Adrenal gland (tissue), 5 donors: ENCODE results near the gene ABI3BP.

Source experiments
- CTCF ChIP-seq, 6 experiments: fragments of 450-650 bp in 4 of 6; fragments of 200-600 bp in 2 of 6; sonication (generic) in 1 of 6; IDR thresholded peaks; 1 replicate in 5 of 6; 2 replicates in 1 of 6; pipeline versions ENCODE4 v1.5.1 to v1.8.0; 2016 to 2021; ENCODE audit warnings: antibody characterized with exemption in 6 of 6, mild to moderate bottlenecking in 2 of 6, moderate library complexity in 1 of 6
- POLR2A ChIP-seq, 2 donors: fragments of 450-650 bp; IDR thresholded peaks; one replicate each; pipeline ENCODE4 v1.6.1; 2017; ENCODE audit warnings: antibody characterized with exemption in 2 of 2, mild to moderate bottlenecking in 2 of 2, moderate library complexity in 1 of 2
- donor health status: DM: no; HTN: no; CAD: no.

DNA sequence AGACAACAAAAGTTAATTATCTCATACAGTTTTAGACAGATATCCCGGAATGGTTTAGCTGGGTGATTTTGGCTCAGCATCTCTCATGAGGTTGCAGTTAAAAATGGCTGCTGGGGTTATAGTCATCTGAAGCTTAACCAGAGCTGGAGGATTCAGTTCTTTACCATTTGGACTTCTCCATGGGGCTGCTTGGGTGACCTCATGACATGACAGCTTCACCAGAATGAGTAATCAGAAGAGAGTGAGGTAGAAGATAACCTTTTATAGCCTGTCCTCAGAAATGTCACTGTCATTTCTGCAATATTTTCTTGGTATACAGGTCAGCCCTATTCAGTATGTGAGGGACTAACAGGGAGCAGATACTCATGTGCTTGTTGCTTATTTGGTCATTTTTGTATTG lies 253.0 kb downstream of the ABI3BP start:
- TF ChIP-seq CTCF (IDR thresholded peaks at IDR 0.05) (no peak), POLR2A (IDR thresholded peaks at IDR 0.05) (no peak)
